ENCODE data around the gene IL1B. TPM values are rescaled to one million over a fixed set of nuclear protein-coding genes. Genes with fewer than 3 reads are reported as not detected.

Gene IL1B
- total RNA-seq, 4 donors from 2014 or later, result 0.26 TPM; not detected in 3

DNA sequence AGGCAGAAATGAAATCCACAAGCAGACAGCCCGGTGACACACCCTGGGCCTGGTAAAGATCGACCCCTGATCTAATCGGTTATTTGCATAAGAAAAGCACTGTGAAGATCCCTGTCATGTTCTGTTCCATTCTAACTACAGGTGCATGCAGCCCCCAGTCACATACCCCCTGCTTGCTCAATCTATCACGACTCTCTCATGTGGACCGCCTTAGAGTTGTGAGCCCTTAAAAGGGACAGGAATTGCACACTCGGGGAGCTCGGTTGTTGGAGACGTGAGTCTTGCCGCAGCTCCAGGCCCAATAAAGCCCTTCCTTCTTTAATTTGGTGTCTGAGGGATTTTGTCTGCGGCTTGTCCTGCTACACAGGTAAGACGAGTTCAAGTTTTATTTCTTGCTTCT is 13.4 kb upstream of the IL1B start:
- H3K4me1 ChIP-seq, result no peaks in the 10 kb centered on the region
- no peak overlapping the region for H3K4me3 ChIP-seq
- H3K27ac ChIP-seq, result no peak overlapping the region
- intact Hi-C loops (cut with DNase I; ENCODE audit: low total_unique reads), result no loop called here
- H3K9me3 ChIP-seq, result no peaks in the 10 kb centered on the region
- no peak for DNase-seq
- TF ChIP-seq, protein P1, sequence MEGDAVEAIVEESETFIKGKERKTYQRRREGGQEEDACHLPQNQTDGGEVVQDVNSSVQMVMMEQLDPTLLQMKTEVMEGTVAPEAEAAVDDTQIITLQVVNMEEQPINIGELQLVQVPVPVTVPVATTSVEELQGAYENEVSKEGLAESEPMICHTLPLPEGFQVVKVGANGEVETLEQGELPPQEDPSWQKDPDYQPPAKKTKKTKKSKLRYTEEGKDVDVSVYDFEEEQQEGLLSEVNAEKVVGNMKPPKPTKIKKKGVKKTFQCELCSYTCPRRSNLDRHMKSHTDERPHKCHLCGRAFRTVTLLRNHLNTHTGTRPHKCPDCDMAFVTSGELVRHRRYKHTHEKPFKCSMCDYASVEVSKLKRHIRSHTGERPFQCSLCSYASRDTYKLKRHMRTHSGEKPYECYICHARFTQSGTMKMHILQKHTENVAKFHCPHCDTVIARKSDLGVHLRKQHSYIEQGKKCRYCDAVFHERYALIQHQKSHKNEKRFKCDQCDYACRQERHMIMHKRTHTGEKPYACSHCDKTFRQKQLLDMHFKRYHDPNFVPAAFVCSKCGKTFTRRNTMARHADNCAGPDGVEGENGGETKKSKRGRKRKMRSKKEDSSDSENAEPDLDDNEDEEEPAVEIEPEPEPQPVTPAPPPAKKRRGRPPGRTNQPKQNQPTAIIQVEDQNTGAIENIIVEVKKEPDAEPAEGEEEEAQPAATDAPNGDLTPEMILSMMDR (IDR thresholded peaks at IDR 0.05), result no peak
- no peak for TF ChIP-seq POLR2A (IDR thresholded peaks at IDR 0.05)
- H3K27me3 ChIP-seq, result no peaks in the 10 kb centered on the region
- H3K36me3 ChIP-seq, result no peaks in the 10 kb centered on the region

GRCh38 chr2:112848833-112849232 is 12.3 kb upstream of the IL1B start:
- no peak for DNase-seq
- H3K4me1 ChIP-seq, result no peaks in the 10 kb centered on the region
- intact Hi-C loops (cut with DNase I; ENCODE audit: low total_unique reads), result no loop called here

DNA sequence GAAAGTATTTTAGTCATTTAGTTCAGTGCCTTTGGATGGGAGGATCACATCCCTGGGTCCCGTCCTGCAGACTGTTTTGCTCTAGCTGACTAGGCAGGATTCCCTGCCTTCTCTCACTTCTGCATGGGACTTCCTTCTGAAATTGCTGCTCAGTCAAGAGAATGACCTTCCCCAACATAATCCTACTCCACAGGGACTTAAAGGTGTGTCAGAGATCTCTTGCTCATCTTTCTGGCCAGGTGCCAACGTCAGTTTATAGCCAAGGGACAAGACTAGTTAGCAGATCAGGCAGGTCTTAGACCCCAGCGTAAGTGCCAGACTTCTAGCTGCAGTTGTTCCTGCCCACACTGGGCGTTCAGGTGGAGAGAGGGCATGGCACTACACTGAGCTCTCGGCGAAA is 9.5 kb upstream of the IL1B start:
- no peaks in the 10 kb centered on the region for H3K36me3 ChIP-seq
- H3K4me3 ChIP-seq, result no peak overlapping the region
- H3K9me3 ChIP-seq, result no peaks in the 10 kb centered on the region
- no peak for DNase-seq
- intact Hi-C loops (cut with DNase I; ENCODE audit: low total_unique reads), result no loop called here
- H3K4me1 ChIP-seq, result no peaks in the 10 kb centered on the region
- no peak overlapping the region for H3K27ac ChIP-seq
- H3K27me3 ChIP-seq, result no peaks in the 10 kb centered on the region
- TF ChIP-seq, protein P1 (IDR thresholded peaks at IDR 0.05), result no peak
- no peak for TF ChIP-seq POLR2A (IDR thresholded peaks at IDR 0.05)

More at GRCh38 chr2:112848833-112849232, 12.3 kb upstream of the IL1B start:
- Histone ChIP-seq H3K27me3 (no peaks in the 10 kb centered on the region), H3K36me3 (no peaks in the 10 kb centered on the region), H3K27ac (no peak overlapping the region), H3K9me3 (no peaks in the 10 kb centered on the region), H3K4me3 (no peak overlapping the region)
- TF ChIP-seq, protein P1 (IDR thresholded peaks at IDR 0.05), result no peak
- TF ChIP-seq POLR2A (IDR thresholded peaks at IDR 0.05), result no peak

GRCh38 chr2:112843836-112844235 is 7.3 kb upstream of the IL1B start:
- intact Hi-C loops (cut with DNase I; ENCODE audit: low total_unique reads), result no loop called here
- TF ChIP-seq, protein P1 (IDR thresholded peaks at IDR 0.05), result no peak
- TF ChIP-seq POLR2A (IDR thresholded peaks at IDR 0.05), result no peak
- no peaks in the 10 kb centered on the region for H3K36me3 ChIP-seq

GRCh38 chr2:112843288-112843687 is 6.7 kb upstream of the IL1B start:
- H3K36me3 ChIP-seq, result no peaks in the 10 kb centered on the region
- H3K4me1 ChIP-seq, result no peaks in the 10 kb centered on the region
- no peak overlapping the region for H3K4me3 ChIP-seq
- no peaks in the 10 kb centered on the region for H3K27me3 ChIP-seq
- DNase-seq, result no peak
- no peaks in the 10 kb centered on the region for H3K9me3 ChIP-seq
- no peak overlapping the region for H3K27ac ChIP-seq
- TF ChIP-seq, protein P1 (IDR thresholded peaks at IDR 0.05), result no peak
- no peak for TF ChIP-seq POLR2A (IDR thresholded peaks at IDR 0.05)
- intact Hi-C loops (cut with DNase I; ENCODE audit: low total_unique reads), result no loop called here

More at GRCh38 chr2:112843836-112844235, 7.3 kb upstream of the IL1B start:
- Histone ChIP-seq H3K4me1 (no peaks in the 10 kb centered on the region), H3K4me3 (no peak overlapping the region), H3K27ac (no peak overlapping the region), H3K9me3 (no peaks in the 10 kb centered on the region), H3K27me3 (no peaks in the 10 kb centered on the region)
- no peak for DNase-seq

Measured in uterus (tissue), 4 donors.